Breast epithelium (tissue), 3 donors: ENCODE results near the gene MAP2K5.

ENCODE experiments used
- POLR2A ChIP-seq: fragments of 450-650 bp; IDR thresholded peaks from one replicate; pipeline ENCODE4 v1.6.1; 2016; ENCODE audit warnings: antibody characterized with exemption, mild to moderate bottlenecking, moderate library complexity
- TF ChIP-seq, protein P1 (sequence below), 3 donors: fragments of 450-650 bp; IDR thresholded peaks; one replicate each; pipeline ENCODE4 v1.5.1; 2016 to 2017; ENCODE audit warnings: antibody characterized with exemption in 3 of 3, mild to moderate bottlenecking in 3 of 3, moderate library complexity in 3 of 3

DNA sequence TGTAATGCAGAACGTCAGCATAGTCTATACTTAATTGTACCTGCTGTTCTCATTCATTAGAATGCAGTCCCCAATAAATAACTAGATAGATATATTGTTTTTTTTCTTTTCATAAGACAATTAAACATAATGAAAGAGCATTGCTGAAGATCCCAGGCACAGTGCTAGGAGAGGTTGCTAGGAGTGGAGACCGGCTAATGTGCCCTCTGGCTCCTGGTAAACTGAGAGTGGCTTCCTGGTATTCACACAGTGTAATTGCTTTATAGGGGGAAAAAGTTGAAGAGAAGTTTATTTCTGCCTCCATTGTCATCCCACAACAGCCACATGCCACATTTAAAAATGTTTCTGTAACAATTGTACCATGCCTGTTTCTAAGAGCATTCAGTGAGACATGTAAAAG, 135.6 kb downstream of the MAP2K5 start:
- TF ChIP-seq, protein P1, sequence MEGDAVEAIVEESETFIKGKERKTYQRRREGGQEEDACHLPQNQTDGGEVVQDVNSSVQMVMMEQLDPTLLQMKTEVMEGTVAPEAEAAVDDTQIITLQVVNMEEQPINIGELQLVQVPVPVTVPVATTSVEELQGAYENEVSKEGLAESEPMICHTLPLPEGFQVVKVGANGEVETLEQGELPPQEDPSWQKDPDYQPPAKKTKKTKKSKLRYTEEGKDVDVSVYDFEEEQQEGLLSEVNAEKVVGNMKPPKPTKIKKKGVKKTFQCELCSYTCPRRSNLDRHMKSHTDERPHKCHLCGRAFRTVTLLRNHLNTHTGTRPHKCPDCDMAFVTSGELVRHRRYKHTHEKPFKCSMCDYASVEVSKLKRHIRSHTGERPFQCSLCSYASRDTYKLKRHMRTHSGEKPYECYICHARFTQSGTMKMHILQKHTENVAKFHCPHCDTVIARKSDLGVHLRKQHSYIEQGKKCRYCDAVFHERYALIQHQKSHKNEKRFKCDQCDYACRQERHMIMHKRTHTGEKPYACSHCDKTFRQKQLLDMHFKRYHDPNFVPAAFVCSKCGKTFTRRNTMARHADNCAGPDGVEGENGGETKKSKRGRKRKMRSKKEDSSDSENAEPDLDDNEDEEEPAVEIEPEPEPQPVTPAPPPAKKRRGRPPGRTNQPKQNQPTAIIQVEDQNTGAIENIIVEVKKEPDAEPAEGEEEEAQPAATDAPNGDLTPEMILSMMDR (IDR thresholded peaks at IDR 0.05): no peak
- no peak for TF ChIP-seq POLR2A
